Central memory CD8-positive, alpha-beta T cell (primary cell): ENCODE results near the gene NPPC.
A peak's percentile ranks its signal among the peaks of the same experiment; 100 is the strongest.
"Not testable (repeated sequence)": the region's sequence is repeated elsewhere in the genome, so short reads cannot be mapped to it uniquely, and the experiment has no call there.

Experiments used
- ATAC-seq: fragments of 150-1000 bp; cut with Tn5 transposase; replicated peaks from 2 replicates; pipeline ENCODE4 v1.10.0; 2022; ENCODE audit warnings: mild to moderate bottlenecking, moderate FRiP score, moderate number of reproducible peaks; ENCODE audit not compliant: poor library complexity, severe bottlenecking; ENCODE audit errors: extremely low read depth
- DNase-seq, 2 donors: peaks; one replicate each; pipeline ENCODE4 v3.0.0; 2021; ENCODE audit warnings: low spot score in 2 of 2
- H3K27ac Mint-ChIP-seq: one replicate; pipeline ENCODE4 v1.8.0; 2022; ENCODE audit warnings: low read depth, mild to moderate bottlenecking, moderate library complexity, mixed read lengths
- H3K27me3 Mint-ChIP-seq: one replicate; pipeline ENCODE4 v1.8.0; 2022; ENCODE audit warnings: mixed read lengths
- H3K36me3 Mint-ChIP-seq: one replicate; pipeline ENCODE4 v1.8.0; 2022; ENCODE audit warnings: mild to moderate bottlenecking, moderate library complexity, mixed read lengths; ENCODE audit not compliant: insufficient read depth
- H3K4me1 Mint-ChIP-seq: one replicate; pipeline ENCODE4 v1.8.0; 2022; ENCODE audit warnings: mixed read lengths
- H3K4me3 Mint-ChIP-seq: one replicate; pipeline ENCODE4 v1.8.0; 2022; ENCODE audit warnings: mild to moderate bottlenecking, moderate library complexity, mixed read lengths
- H3K9me3 Mint-ChIP-seq: one replicate; pipeline ENCODE4 v1.8.0; 2022; ENCODE audit warnings: mixed read lengths

NPPC gene

GRCh38 chr2:231947694-231948093 is 21.5 kb upstream of the NPPC start:
- Mint-ChIP-seq H3K36me3 (no peaks in the 10 kb centered on the region), H3K4me3 (no peak overlapping the region), H3K9me3 (no peaks in the 10 kb centered on the region), H3K27ac (no peak overlapping the region), H3K4me1 (no peaks in the 10 kb centered on the region), H3K27me3 (peaks cover 32% of the 10 kb centered on the region)
- no peak for DNase-seq
- no peak for ATAC-seq

DNA sequence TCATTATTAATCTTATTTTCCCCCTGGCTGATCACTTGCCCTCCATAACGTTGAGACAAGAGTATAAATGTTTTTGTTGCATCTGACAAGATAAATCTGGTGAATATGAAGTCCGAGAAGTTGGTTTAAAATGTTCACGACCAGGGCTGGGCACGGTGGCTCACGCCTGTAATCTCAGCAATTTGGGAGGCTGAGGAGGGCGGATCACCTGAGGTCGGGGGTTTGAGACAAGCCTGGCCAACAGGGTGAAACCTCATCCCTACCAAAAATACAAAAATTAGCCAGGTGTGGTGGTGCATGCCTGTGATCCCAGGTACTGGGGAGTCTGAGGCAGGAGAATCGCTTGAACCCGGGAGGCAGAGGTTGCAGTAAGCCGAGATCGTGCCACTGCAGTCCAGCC is 20.9 kb upstream of the NPPC start:
- ATAC-seq, H3K9me3 Mint-ChIP-seq, H3K27ac Mint-ChIP-seq, H3K4me1 Mint-ChIP-seq, DNase-seq, H3K4me3 Mint-ChIP-seq, H3K36me3 Mint-ChIP-seq: not testable (repeated sequence)
- H3K27me3 Mint-ChIP-seq = peaks cover 32% of the 10 kb centered on the region

GRCh38 chr2:231946241-231946814 is 20.1 kb upstream of the NPPC start:
- Mint-ChIP-seq H3K27ac (no peak overlapping the region), H3K9me3 (no peaks in the 10 kb centered on the region), H3K27me3 (peaks cover 30% of the 10 kb centered on the region), H3K36me3 (no peaks in the 10 kb centered on the region), H3K4me1 (no peaks in the 10 kb centered on the region), H3K4me3 (no peak overlapping the region)
- DNase-seq (no peak), ATAC-seq (no peak)

DNA sequence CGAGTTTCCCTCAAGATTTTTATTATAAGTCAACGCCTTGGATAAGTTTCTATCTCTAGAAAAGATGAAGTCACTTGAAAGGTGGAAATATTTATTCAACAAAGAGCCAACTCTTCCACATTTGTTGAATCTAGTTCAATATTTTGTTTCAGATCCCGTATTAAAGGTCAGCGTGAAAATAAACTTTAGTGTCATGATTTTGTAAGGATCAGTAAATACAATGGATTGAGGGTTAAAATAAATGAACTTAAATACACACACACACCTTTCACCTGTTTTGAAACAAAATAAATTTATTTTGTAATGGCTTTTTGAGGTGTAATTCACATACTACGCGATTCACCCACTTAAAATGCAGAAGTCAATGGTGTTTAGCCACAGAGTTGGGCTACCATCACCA is 16.0 kb upstream of the NPPC start:
- Mint-ChIP-seq H3K9me3 (no peaks in the 10 kb centered on the region), H3K27ac (no peak overlapping the region), H3K36me3 (no peaks in the 10 kb centered on the region), H3K4me3 (no peak overlapping the region), H3K4me1 (no peaks in the 10 kb centered on the region), H3K27me3 (peaks cover 30% of the 10 kb centered on the region)
- ATAC-seq = no peak
- DNase-seq = no peak

- H3K27me3 Mint-ChIP-seq = peaks cover 25% of the 10 kb centered on the region
- ATAC-seq = no peak
- H3K27ac Mint-ChIP-seq = no peak overlapping the region
Measured at GRCh38 chr2:231941673-231942072, 15.5 kb upstream of the NPPC start.

GRCh38 chr2:231940795-231941194 is 14.6 kb upstream of the NPPC start:
- ATAC-seq (no peak), DNase-seq (no peak)
- Mint-ChIP-seq H3K27me3 (peaks cover 22% of the 10 kb centered on the region), H3K4me3 (no peak overlapping the region), H3K36me3 (no peaks in the 10 kb centered on the region), H3K27ac (no peak overlapping the region), H3K4me1 (no peaks in the 10 kb centered on the region), H3K9me3 (no peaks in the 10 kb centered on the region)

More at GRCh38 chr2:231941673-231942072, 15.5 kb upstream of the NPPC start:
- H3K9me3 Mint-ChIP-seq = no peaks in the 10 kb centered on the region
- no peaks in the 10 kb centered on the region for H3K4me1 Mint-ChIP-seq
- no peak for DNase-seq
- H3K36me3 Mint-ChIP-seq = no peaks in the 10 kb centered on the region
- no peak overlapping the region for H3K4me3 Mint-ChIP-seq

DNA sequence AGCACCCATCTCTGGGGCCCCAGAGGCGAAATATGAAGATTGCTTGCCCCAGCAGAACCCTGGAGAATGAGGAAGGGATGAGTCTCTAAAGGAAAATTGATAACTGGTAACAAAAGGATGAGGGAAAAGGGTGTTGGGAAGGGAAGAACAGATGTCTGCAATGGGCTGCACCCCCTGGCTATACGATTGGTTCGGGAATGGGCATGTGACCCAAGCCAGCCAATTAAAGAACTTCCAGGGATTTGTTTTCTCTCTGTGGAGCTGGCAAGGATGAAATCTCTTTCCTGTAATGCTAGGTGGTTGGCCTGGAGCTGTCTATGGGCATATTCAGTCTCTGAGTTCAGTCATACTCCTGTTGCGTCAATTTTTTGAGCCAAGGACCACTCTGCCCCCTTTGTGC is 12.8 kb upstream of the NPPC start:
- no peak for ATAC-seq

DNA sequence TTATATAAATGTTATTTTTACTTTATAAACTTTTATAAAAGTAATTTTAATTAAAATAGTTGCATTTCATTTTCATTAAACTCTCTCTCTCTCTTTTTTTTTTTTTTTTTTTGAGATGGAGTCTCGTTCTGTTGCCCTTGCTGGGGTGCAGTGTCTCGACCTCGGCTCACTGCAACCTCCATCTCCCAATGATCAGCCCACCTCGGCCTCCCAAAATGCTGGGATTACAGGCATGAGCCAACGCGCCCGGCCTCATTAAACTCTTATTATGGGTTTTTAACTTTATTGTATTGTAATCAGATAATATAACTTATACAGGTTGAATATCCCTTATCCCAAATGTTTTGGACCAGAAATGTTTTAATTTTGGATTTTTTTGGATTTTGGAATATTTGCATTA is 10.9 kb upstream of the NPPC start:
- no peaks in the 10 kb centered on the region for H3K9me3 Mint-ChIP-seq
- H3K4me3 Mint-ChIP-seq = no peak overlapping the region
- no peak overlapping the region for H3K27ac Mint-ChIP-seq
- no peaks in the 10 kb centered on the region for H3K4me1 Mint-ChIP-seq
- H3K27me3 Mint-ChIP-seq = peaks cover 36% of the 10 kb centered on the region
- ATAC-seq = no peak
- H3K36me3 Mint-ChIP-seq = no peaks in the 10 kb centered on the region
- DNase-seq = no peak

More for the DNA sequence above, 12.8 kb upstream of the NPPC start:
- Mint-ChIP-seq H3K36me3 (no peaks in the 10 kb centered on the region), H3K27me3 (peaks cover 22% of the 10 kb centered on the region), H3K9me3 (no peaks in the 10 kb centered on the region), H3K4me3 (no peak overlapping the region), H3K27ac (no peak overlapping the region), H3K4me1 (no peaks in the 10 kb centered on the region)
- no peak for DNase-seq

GRCh38 chr2:231936491-231936890 is 10.3 kb upstream of the NPPC start:
- peaks cover 33% of the 10 kb centered on the region for H3K27me3 Mint-ChIP-seq
- no peak for ATAC-seq

DNA sequence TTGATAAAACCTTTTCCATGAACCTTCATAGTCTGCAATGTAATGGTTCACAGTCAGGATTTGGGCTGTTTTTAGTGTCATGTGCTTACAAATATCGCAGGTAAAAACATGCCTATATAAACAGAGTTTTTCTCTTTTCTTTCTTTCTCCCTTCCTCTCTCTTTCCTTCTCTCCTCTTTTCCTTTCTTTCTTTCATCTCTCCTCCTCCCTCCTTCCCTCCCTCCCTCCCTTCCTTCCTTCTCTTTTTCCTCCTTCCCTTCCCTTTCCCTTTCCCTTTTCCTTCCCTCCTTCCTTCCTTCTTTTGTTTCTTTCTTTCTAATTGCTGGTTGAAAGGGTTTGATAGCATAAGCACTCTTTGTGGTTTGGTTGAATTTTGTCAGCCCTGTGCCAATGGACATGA is 9.6 kb upstream of the NPPC start:
- Mint-ChIP-seq H3K4me1 (no peaks in the 10 kb centered on the region), H3K27me3 (peaks cover 26% of the 10 kb centered on the region), H3K36me3 (no peaks in the 10 kb centered on the region), H3K9me3 (no peaks in the 10 kb centered on the region), H3K27ac (no peak overlapping the region), H3K4me3 (no peak overlapping the region)
- ATAC-seq = no peak
- DNase-seq = no peak

More at GRCh38 chr2:231936491-231936890, 10.3 kb upstream of the NPPC start:
- no peak overlapping the region for H3K4me3 Mint-ChIP-seq
- H3K27ac Mint-ChIP-seq = no peak overlapping the region
- H3K36me3 Mint-ChIP-seq = no peaks in the 10 kb centered on the region
- DNase-seq = no peak
- H3K9me3 Mint-ChIP-seq = no peaks in the 10 kb centered on the region
- no peaks in the 10 kb centered on the region for H3K4me1 Mint-ChIP-seq

DNA sequence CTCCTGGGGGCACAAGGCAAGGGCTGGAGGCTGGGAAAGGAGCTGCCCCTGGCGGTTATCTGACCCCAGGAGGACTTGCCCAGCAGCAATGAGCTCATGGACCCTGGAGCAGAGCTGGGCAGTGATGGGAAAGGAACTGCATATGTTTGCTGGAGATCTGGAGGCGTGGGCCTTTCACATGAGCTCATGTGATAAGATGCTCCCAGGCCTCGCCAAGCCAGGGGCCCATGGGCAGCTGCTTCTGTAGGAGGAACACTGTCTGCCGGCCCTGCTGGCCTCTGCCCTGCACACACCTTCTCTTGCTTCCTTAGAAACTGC is 9.0 kb upstream of the NPPC start:
- Mint-ChIP-seq H3K27ac (no peak overlapping the region), H3K36me3 (no peaks in the 10 kb centered on the region), H3K9me3 (no peaks in the 10 kb centered on the region), H3K27me3 (peaks cover 24% of the 10 kb centered on the region), H3K4me1 (no peaks in the 10 kb centered on the region), H3K4me3 (no peak overlapping the region)
- ATAC-seq (no peak), DNase-seq (peak in 1 of 2 donors; percentile 4)

DNA sequence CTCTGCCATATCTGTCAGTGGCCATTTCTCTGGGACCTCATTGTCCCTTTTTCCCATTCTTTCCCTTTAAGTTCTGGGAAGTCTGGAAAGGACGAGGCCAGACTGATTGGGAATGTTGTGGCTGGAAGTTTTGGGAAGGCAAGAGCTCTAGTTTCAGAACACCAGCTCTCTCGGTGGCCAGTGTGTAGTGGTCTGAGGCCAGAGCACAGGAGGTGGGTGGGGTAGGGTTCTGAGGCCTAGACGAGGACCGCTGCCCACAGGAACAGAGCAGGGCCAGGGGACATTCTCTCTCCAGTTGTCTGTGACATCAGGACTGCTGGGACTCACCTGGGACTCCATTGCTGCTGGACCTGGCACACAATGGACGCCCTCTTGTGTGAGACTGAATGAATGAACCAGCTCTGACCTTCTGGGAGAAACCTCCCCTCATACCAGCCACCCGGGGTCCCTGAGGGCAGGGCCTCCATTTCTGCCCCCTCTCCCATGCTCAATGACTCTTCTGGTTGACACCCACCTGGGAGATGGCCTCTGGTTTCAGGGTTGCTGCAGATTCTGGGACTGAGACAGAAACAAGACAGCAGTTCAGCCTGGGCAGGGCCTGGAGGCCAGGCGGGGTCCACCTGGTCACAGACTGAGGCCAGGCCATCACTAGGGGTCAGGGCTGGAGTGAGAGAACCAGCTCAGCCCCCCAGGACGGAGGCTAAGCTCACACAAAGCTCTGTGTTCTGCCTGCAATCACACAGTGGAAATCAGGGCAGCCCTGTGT is 8.4 kb upstream of the NPPC start:
- H3K27me3 Mint-ChIP-seq = peaks cover 29% of the 10 kb centered on the region

DNA sequence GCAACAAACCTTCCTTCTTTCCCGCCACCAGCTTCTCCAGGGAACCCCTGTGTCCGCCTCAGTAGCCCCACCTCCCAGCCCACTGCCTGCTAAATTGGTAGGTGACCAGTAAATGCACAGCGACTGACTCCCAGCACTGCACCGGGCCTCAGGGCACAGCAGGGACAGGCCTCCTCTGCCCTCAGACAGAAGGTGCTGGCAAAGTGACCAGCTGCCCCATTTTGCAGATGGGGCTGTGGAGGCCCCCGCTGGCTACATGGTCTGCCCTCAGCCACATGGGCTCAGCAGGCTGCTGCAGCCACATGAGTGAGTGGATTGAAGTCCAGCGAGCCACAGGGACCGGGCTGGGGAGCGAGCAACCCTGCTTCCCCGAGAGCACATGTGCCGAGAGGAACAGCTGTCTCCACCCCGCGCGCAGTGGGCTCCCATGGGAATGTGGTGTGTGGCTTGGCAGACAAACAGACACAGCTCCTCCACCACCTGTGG is 7.8 kb upstream of the NPPC start:
- no peak overlapping the region for H3K27ac Mint-ChIP-seq
- H3K9me3 Mint-ChIP-seq = no peaks in the 10 kb centered on the region
- ATAC-seq = no peak
- DNase-seq = peak in 1 of 2 donors; percentile 6
- H3K4me1 Mint-ChIP-seq = no peaks in the 10 kb centered on the region
- no peaks in the 10 kb centered on the region for H3K36me3 Mint-ChIP-seq
- H3K27me3 Mint-ChIP-seq = peaks cover 33% of the 10 kb centered on the region
- no peak overlapping the region for H3K4me3 Mint-ChIP-seq

More for the DNA sequence above, 8.4 kb upstream of the NPPC start:
- DNase-seq (peak in 1 of 2 donors; percentile 7), ATAC-seq (no peak)
- Mint-ChIP-seq H3K27ac (no peak overlapping the region), H3K4me1 (no peaks in the 10 kb centered on the region), H3K36me3 (no peaks in the 10 kb centered on the region), H3K9me3 (no peaks in the 10 kb centered on the region), H3K4me3 (no peak overlapping the region)
